SK-N-SH (cell line): ENCODE measurements around the gene PTK7. TPM values are rescaled to one million over a fixed set of nuclear protein-coding genes. Genes with fewer than 3 reads are reported as not detected.

ENCODE experiments used
- CTCF ChIA-PET: fragments of 300-600, 350-600 bp; formaldehyde crosslinking; extraction: SDS; loops from one replicate; lab custom pipeline; 2021; lab: Yijun Ruan, JAX
- POLR2A ChIA-PET: fragments of 350-600 bp; sonication (Branson Sonifier 250); formaldehyde crosslinking; extraction: SDS; loops from one replicate; lab custom pipeline; 2020; ENCODE audit warnings: antibody characterized with exemption, inconsistent platforms; lab: Yijun Ruan, JAX
- DNase-seq: peaks from one replicate; pipeline ENCODE4 v3.0.0; 2012
- H2AFZ ChIP-seq: fragments of 200-600 bp; sonication (generic); 2 replicates; pipeline ENCODE4 v1.8.1; 2016; ENCODE audit warnings: antibody characterized with exemption, mild to moderate bottlenecking, low read depth
- H3F3A ChIP-seq: fragments of 200-600 bp; sonication (generic); replicated peaks from 2 replicates; pipeline ENCODE3; 2016; ENCODE audit warnings: antibody characterized with exemption, mild to moderate bottlenecking; ENCODE audit not compliant: insufficient read depth
- H3K27ac ChIP-seq, 2 experiments: fragments of 200-500 bp in 1 of 2; fragments of 200-600 bp in 1 of 2; sonication (Bioruptor generic) in 1 of 2; sonication (generic), shearing (Covaris generic) in 1 of 2; 2 replicates each; pipeline versions ENCODE4 v1.5.1 to v1.6.1; 2014 to 2016; ENCODE audit warnings: low read depth in 2 of 2, inconsistent platforms in 1 of 2, low read length in 1 of 2, mild to moderate bottlenecking in 1 of 2, mixed read lengths in 1 of 2
- H3K27me3 ChIP-seq: fragments of 200-600 bp; sonication (generic), shearing (Covaris generic); 2 replicates; pipeline ENCODE4 v1.6.1; 2016; ENCODE audit warnings: mixed run types; ENCODE audit not compliant: insufficient read depth
- H3K36me3 ChIP-seq, 2 experiments: fragments of 200-500 bp in 1 of 2; fragments of 200-600 bp in 1 of 2; sonication (Bioruptor generic) in 1 of 2; sonication (generic) in 1 of 2; replicated peaks in 1 of 2; 2 replicates each; pipeline versions ENCODE3 to v1.5.1; 2014 to 2016; ENCODE audit warnings: low read length in 1 of 2, mild to moderate bottlenecking in 1 of 2; ENCODE audit not compliant: insufficient read depth in 2 of 2, control insufficient read depth in 1 of 2
- H3K4me1 ChIP-seq, 2 experiments: fragments of 200-500 bp in 1 of 2; fragments of 200-600 bp in 1 of 2; sonication (Bioruptor generic) in 1 of 2; sonication (generic), shearing (Covaris generic) in 1 of 2; 2 replicates each; pipeline versions ENCODE4 v1.5.1 to v1.6.1; 2014 to 2016; ENCODE audit warnings: low read depth in 1 of 2, low read length in 1 of 2, mixed run types in 1 of 2; ENCODE audit not compliant: insufficient read depth in 2 of 2, control insufficient read depth in 1 of 2
- H3K4me2 ChIP-seq: fragments of 200-600 bp; sonication (generic), shearing (Covaris generic); 2 replicates; pipeline ENCODE4 v1.6.1; 2017; ENCODE audit warnings: mixed run types
- H3K4me3 ChIP-seq, 2 experiments: fragments of 200-500 bp in 1 of 2; fragments of 200-600 bp in 1 of 2; sonication (Bioruptor generic) in 1 of 2; sonication (generic), shearing (Covaris generic) in 1 of 2; 2 replicates each; pipeline versions ENCODE4 v1.5.1 to v1.8.1; 2014 to 2016; ENCODE audit warnings: low read depth in 2 of 2, inconsistent platforms in 1 of 2, low read length in 1 of 2, mild to moderate bottlenecking in 1 of 2, mixed read lengths in 1 of 2, moderate library complexity in 1 of 2
- H3K79me2 ChIP-seq: fragments of 200-600 bp; sonication (generic); 2 replicates; pipeline ENCODE4 v1.8.1; 2017; ENCODE audit warnings: mild to moderate bottlenecking; ENCODE audit not compliant: insufficient read depth
- H3K9ac ChIP-seq: fragments of 200-600 bp; sonication (generic); 2 replicates; pipeline ENCODE4 v1.6.1; 2017; ENCODE audit warnings: mixed run types
- H3K9me2 ChIP-seq: fragments of 200-600 bp; sonication (generic); 2 replicates; pipeline ENCODE4 v1.6.1; 2017; ENCODE audit warnings: mixed run types
- H3K9me3 ChIP-seq: fragments of 200-600 bp; sonication (generic); 2 replicates; pipeline ENCODE4 v1.6.1; 2017; ENCODE audit warnings: mixed run types, mild to moderate bottlenecking, moderate library complexity
- H4K20me1 ChIP-seq: fragments of 200-600 bp; sonication (generic); 2 replicates; pipeline ENCODE4 v1.6.1; 2017; ENCODE audit warnings: mild to moderate bottlenecking, mixed run types; ENCODE audit not compliant: insufficient read depth
- CHD2 ChIP-seq: fragments of 150-350 bp; IDR thresholded peaks from 2 replicates; pipeline ENCODE4 v1.6.1; 2018; ENCODE audit warnings: low read length; ENCODE audit not compliant: partially characterized antibody
- FOXJ3 ChIP-seq: sonication (generic); formaldehyde crosslinking; IDR thresholded peaks from 2 replicates; pipeline ENCODE4 v1.5.1; 2020; ENCODE audit warnings: mild to moderate bottlenecking, missing genetic modification reagents
- MAX ChIP-seq: IDR thresholded peaks from 2 replicates; pipeline ENCODE4 v1.4.0; 2012; ENCODE audit warnings: low read depth
- MEF2A ChIP-seq: IDR thresholded peaks from 2 replicates; pipeline ENCODE4 v1.4.0; 2012; ENCODE audit warnings: low read depth, borderline replicate concordance
- MXI1 ChIP-seq: IDR thresholded peaks from 2 replicates; pipeline ENCODE4 v1.6.1; 2012; ENCODE audit warnings: mild to moderate bottlenecking, low read depth, low read length, improper control_type of control experiment
- NFIC ChIP-seq: IDR thresholded peaks from 2 replicates; pipeline ENCODE4 v1.4.0; 2012; ENCODE audit warnings: borderline replicate concordance
- TAF1 ChIP-seq: IDR thresholded peaks from 2 replicates; pipeline ENCODE4 v1.6.1; 2012; ENCODE audit warnings: low read depth, mild to moderate bottlenecking, low read length, moderate library complexity, borderline replicate concordance
- TEAD4 ChIP-seq: IDR thresholded peaks from 2 replicates; pipeline ENCODE4 v1.4.0; 2012; ENCODE audit warnings: mild to moderate bottlenecking, borderline replicate concordance; ENCODE audit not compliant: insufficient read depth
- WGBS: methylation state at CpG from one replicate; pipeline ENCODE4 v1.1.6; 2017; ENCODE audit warnings: low lambda C conversion rate; 5-methylcytosine and 5-hydroxymethylcytosine counted together
- polyA plus RNA-seq, 3 experiments: library from polyadenylated mRNA; depleted of rRNA; stranded (reverse); fragments of >200 nt; gene quantifications; 2 replicates each; pipeline ENCODE4 v1.2.3, GENCODE V29; 2012
- TF ChIP-seq, protein P1 (sequence below): IDR thresholded peaks from 2 replicates; pipeline ENCODE4 v1.6.1; 2012; ENCODE audit warnings: mild to moderate bottlenecking, low read depth, low read length, moderate library complexity
- TF ChIP-seq, protein P2 (sequence below): fragments of 200-600 bp; sonication (generic); IDR thresholded peaks from 2 replicates; pipeline ENCODE4 v1.6.1; 2017; ENCODE audit warnings: antibody characterized with exemption, mild to moderate bottlenecking, moderate library complexity

PTK7 gene
- polyA plus RNA-seq, 1 of the 3 experiments (the other 2 are of a cell fraction), result 105 TPM

DNA sequence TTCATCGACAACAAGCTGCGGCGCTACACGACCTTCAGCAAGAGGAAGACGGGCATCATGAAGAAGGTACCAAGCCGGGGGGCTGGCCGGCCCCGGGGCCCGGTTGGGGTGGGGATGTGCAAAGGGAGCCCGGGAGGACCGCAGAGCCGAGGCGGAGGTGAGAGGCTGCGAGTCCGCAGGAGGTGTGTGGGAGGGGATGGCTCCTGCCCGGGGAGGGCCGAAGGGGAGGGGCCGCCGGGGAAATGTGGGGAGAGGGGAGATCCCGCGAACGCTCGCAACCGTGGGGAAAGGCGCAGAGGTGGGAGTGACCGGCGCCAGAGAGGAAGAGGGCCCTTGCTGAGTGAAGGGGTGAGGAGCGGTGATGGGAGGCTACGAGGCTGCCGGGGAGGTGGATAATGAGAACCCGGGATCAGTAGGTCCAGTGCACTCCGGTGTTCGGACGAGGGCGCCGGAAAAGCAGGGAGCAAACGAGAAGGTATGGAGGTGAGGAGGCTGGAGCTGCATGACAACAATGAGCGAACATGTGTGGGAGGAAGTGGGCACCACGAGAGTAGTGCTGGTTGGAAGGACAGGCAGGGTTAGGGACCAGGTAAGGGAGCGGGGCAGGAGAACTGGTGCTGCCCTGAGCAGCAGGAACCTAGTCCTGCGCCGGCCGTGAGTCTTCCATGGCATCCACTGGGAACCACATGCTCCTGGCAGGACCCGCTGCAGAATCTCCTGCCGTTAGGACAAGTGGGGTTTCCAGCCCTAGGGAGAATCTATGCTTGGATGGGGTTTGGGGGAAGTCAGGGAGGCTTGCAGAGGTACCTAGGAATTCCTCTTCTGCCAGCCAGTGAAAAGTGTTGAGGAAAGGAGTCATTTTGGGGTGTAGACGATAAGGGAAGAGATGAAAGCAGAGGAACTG is 96.2 kb downstream of the PTK7 start:
- Histone ChIP-seq H3K4me3 (peak overlapping the region; percentile 65 to 84), H3K36me3 (peaks cover 15 to 21% of the 10 kb centered on the region in 2 experiments), H4K20me1 (peaks cover 19% of the 10 kb centered on the region), H3K27me3 (no peaks in the 10 kb centered on the region), H3K9me3 (no peaks in the 10 kb centered on the region), H3K9ac (peak overlapping the region; percentile 87), H3F3A (peaks cover 13% of the 10 kb centered on the region), H3K4me2 (peak overlapping the region; percentile 89), H3K79me2 (peaks cover 44% of the 10 kb centered on the region), H3K27ac (peak overlapping the region; percentile 82 to 91; a peak in 3 of 4 replicates), H3K4me1 (peaks cover 20 to 30% of the 10 kb centered on the region in 2 experiments), H3K9me2 (no peaks in the 10 kb centered on the region), H2AFZ (no peak overlapping the region)
- ChIA-PET CTCF (interaction anchor here (1.0 to 2.3 kb wide), 8 partner anchors 8 to 271 kb away, joined by 3 to 8 read pairs (median 4); partner anchors contain the start of genes CUL9 and DNPH1), POLR2A (interaction anchor here (0.6 to 1.2 kb wide), 4 partner anchors 10 to 249 kb away, joined by 3 to 7 read pairs (median 4); partner anchors contain the start of genes CUL9 and ZNF318)
- WGBS, result 2% methylated on average over 32 of the region's 46 CpGs
- peak; percentile 74 for DNase-seq
- TF ChIP-seq MXI1, result peak; percentile 61; the same call in 1 of the 2 replicates
- no peak for TF ChIP-seq MEF2A
- peak; percentile 46; the same call in 1 of the 2 replicates for TF ChIP-seq MAX
- no peak for TF ChIP-seq TAF1
- no peak for TF ChIP-seq FOXJ3 (CRISPR knock-in tag)
- TF ChIP-seq, all 33 proteins: peak for 2

- Histone ChIP-seq H3K9me3 (no peaks in the 10 kb centered on the region), H4K20me1 (peaks cover 19% of the 10 kb centered on the region), H3K27ac (peak overlapping the region; percentile 68 to 91), H3K79me2 (peaks cover 44% of the 10 kb centered on the region), H3K4me1 (peaks cover 20 to 27% of the 10 kb centered on the region in 2 experiments), H2AFZ (no peak overlapping the region), H3K4me3 (peak overlapping the region; percentile 65 to 84), H3K9me2 (no peaks in the 10 kb centered on the region), H3K9ac (peak overlapping the region; percentile 87; the same call in 1 of the 2 replicates), H3K4me2 (peak overlapping the region; percentile 89), H3K36me3 (peaks cover 19 to 31% of the 10 kb centered on the region in 2 experiments), H3F3A (peaks cover 13% of the 10 kb centered on the region), H3K27me3 (no peaks in the 10 kb centered on the region)
- TF ChIP-seq, protein P1, sequence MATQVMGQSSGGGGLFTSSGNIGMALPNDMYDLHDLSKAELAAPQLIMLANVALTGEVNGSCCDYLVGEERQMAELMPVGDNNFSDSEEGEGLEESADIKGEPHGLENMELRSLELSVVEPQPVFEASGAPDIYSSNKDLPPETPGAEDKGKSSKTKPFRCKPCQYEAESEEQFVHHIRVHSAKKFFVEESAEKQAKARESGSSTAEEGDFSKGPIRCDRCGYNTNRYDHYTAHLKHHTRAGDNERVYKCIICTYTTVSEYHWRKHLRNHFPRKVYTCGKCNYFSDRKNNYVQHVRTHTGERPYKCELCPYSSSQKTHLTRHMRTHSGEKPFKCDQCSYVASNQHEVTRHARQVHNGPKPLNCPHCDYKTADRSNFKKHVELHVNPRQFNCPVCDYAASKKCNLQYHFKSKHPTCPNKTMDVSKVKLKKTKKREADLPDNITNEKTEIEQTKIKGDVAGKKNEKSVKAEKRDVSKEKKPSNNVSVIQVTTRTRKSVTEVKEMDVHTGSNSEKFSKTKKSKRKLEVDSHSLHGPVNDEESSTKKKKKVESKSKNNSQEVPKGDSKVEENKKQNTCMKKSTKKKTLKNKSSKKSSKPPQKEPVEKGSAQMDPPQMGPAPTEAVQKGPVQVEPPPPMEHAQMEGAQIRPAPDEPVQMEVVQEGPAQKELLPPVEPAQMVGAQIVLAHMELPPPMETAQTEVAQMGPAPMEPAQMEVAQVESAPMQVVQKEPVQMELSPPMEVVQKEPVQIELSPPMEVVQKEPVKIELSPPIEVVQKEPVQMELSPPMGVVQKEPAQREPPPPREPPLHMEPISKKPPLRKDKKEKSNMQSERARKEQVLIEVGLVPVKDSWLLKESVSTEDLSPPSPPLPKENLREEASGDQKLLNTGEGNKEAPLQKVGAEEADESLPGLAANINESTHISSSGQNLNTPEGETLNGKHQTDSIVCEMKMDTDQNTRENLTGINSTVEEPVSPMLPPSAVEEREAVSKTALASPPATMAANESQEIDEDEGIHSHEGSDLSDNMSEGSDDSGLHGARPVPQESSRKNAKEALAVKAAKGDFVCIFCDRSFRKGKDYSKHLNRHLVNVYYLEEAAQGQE, result no peak
- TF ChIP-seq NFIC, result no peak
- TF ChIP-seq TEAD4, result no peak
- TF ChIP-seq, protein P2, sequence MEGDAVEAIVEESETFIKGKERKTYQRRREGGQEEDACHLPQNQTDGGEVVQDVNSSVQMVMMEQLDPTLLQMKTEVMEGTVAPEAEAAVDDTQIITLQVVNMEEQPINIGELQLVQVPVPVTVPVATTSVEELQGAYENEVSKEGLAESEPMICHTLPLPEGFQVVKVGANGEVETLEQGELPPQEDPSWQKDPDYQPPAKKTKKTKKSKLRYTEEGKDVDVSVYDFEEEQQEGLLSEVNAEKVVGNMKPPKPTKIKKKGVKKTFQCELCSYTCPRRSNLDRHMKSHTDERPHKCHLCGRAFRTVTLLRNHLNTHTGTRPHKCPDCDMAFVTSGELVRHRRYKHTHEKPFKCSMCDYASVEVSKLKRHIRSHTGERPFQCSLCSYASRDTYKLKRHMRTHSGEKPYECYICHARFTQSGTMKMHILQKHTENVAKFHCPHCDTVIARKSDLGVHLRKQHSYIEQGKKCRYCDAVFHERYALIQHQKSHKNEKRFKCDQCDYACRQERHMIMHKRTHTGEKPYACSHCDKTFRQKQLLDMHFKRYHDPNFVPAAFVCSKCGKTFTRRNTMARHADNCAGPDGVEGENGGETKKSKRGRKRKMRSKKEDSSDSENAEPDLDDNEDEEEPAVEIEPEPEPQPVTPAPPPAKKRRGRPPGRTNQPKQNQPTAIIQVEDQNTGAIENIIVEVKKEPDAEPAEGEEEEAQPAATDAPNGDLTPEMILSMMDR, result no peak
- no peak for TF ChIP-seq MAX
- TF ChIP-seq CHD2, result no peak
- CTCF ChIA-PET, result interaction anchor here (1.4 to 2.3 kb wide), 5 partner anchors 7 to 272 kb away, joined by 3 to 7 read pairs (median 6); partner anchors contain the start of gene DNPH1
- no peak for DNase-seq
- POLR2A ChIA-PET, result interaction anchor here (0.9 to 1.4 kb wide), 2 partner anchors 9 to 159 kb away, joined by 3 read pairs; no protein-coding TSS in a partner anchor
- 81% methylated on average over 4 of the region's 11 CpGs for WGBS
Measured at GRCh38 chr6:43173591-43174262, 97.6 kb downstream of the PTK7 start.
